CD14-positive monocyte (primary cell): ENCODE results near the gene CCDC74A. TPM values are rescaled to one million over a fixed set of nuclear protein-coding genes. Genes with fewer than 3 reads are reported as not detected.

Experiments
- DNase-seq, 3 donors: peaks; one replicate each; pipeline ENCODE4 v3.0.0-alpha.2; 2011 to 2022
- H2AFZ ChIP-seq: 2 replicates; pipeline ENCODE4 v1.6.0; 2012; ENCODE audit warnings: mild to moderate bottlenecking, low read depth, low read length, inconsistent platforms; ENCODE audit not compliant: insufficient read depth, poor library complexity, severe bottlenecking
- H3K27ac ChIP-seq, 2 donors: 1 replicate in 1 of 2; 2 replicates in 1 of 2; pipeline ENCODE4 v1.5.1; 2012 to 2013; ENCODE audit warnings: low read length in 2 of 2, control low read depth in 1 of 2, inconsistent platforms in 1 of 2, low read depth in 1 of 2, mild to moderate bottlenecking in 1 of 2
- H3K27me3 ChIP-seq, 2 donors: one replicate each; pipeline versions ENCODE4 v1.6.0 to v1.6.1; 2011 to 2013; ENCODE audit warnings: low read length in 2 of 2; ENCODE audit not compliant: control insufficient read depth in 2 of 2, insufficient read depth in 2 of 2
- H3K36me3 ChIP-seq, 2 donors: replicated peaks in 1 of 2; 1 replicate in 1 of 2; 2 replicates in 1 of 2; pipeline versions ENCODE4 v1.5.1 to v1.6.1; 2012 to 2013; ENCODE audit warnings: low read length in 2 of 2, control low read depth in 1 of 2, inconsistent platforms in 1 of 2, mild to moderate bottlenecking in 1 of 2; ENCODE audit not compliant: insufficient read depth in 2 of 2, control insufficient read depth in 1 of 2
- H3K4me1 ChIP-seq, 2 donors: 1 replicate in 1 of 2; 2 replicates in 1 of 2; pipeline versions ENCODE4 v1.5.1 to v1.6.1; 2012 to 2013; ENCODE audit warnings: low read length in 2 of 2, control low read depth in 1 of 2, inconsistent platforms in 1 of 2, mild to moderate bottlenecking in 1 of 2, moderate library complexity in 1 of 2; ENCODE audit not compliant: insufficient read depth in 2 of 2, control insufficient read depth in 1 of 2
- H3K4me2 ChIP-seq: replicated peaks from 2 replicates; pipeline ENCODE3; 2012; ENCODE audit warnings: low read length, moderate library complexity, mild to moderate bottlenecking; ENCODE audit not compliant: poor library complexity, severe bottlenecking; ENCODE audit errors: extremely low read depth
- H3K4me3 ChIP-seq, 3 experiments: fragments of 200-600 bp in 1 of 3; sonication (generic) in 1 of 3; replicated peaks in 1 of 3; 1 replicate in 2 of 3; 2 replicates in 1 of 3; pipeline ENCODE4 v1.5.1; 2011 to 2013; ENCODE audit warnings: low read length in 3 of 3, mild to moderate bottlenecking in 3 of 3, control low read depth in 2 of 3, low read depth in 2 of 3, inconsistent platforms in 1 of 3, moderate library complexity in 1 of 3
- H3K79me2 ChIP-seq: 2 replicates; pipeline ENCODE4 v1.6.0; 2012; ENCODE audit warnings: mild to moderate bottlenecking, control low read depth, inconsistent platforms, low read length, moderate library complexity; ENCODE audit not compliant: insufficient read depth
- H3K9ac ChIP-seq: 2 replicates; pipeline ENCODE4 v1.6.0; 2017; ENCODE audit warnings: low read length, mild to moderate bottlenecking; ENCODE audit not compliant: insufficient read depth, poor library complexity, severe bottlenecking
- H3K9me3 ChIP-seq, 2 donors: replicated peaks in 1 of 2; 1 replicate in 1 of 2; 2 replicates in 1 of 2; pipeline versions ENCODE4 v1.5.1 to v1.6.1; 2012 to 2013; ENCODE audit warnings: low read length in 2 of 2, control low read depth in 1 of 2; ENCODE audit not compliant: control insufficient read depth in 1 of 2, insufficient read depth in 1 of 2
- H4K20me1 ChIP-seq: 2 replicates; pipeline ENCODE4 v1.6.0; 2012; ENCODE audit warnings: mild to moderate bottlenecking, low read length, control low read depth, moderate library complexity; ENCODE audit not compliant: insufficient read depth
- H3K27ac Mint-ChIP-seq, 7 donors: one replicate each; pipeline ENCODE4 v1.8.0; 2020; ENCODE audit warnings: mild to moderate bottlenecking in 7 of 7, mixed read lengths in 7 of 7, moderate library complexity in 6 of 7, inconsistent platforms in 2 of 7
- H3K27me3 Mint-ChIP-seq, 3 donors: one replicate each; pipeline ENCODE4 v1.8.0; 2021 to 2022; ENCODE audit warnings: low read depth in 3 of 3, mild to moderate bottlenecking in 3 of 3, mixed read lengths in 3 of 3, moderate library complexity in 3 of 3, inconsistent platforms in 1 of 3
- H3K36me3 Mint-ChIP-seq, 2 donors: one replicate each; pipeline ENCODE4 v1.8.0; 2020; ENCODE audit warnings: mixed read lengths in 2 of 2, inconsistent platforms in 1 of 2, mild to moderate bottlenecking in 1 of 2
- H3K4me1 Mint-ChIP-seq: one replicate; pipeline ENCODE4 v1.8.0; 2020; ENCODE audit warnings: mild to moderate bottlenecking, mixed read lengths
- H3K4me3 Mint-ChIP-seq, 2 donors: one replicate each; pipeline ENCODE4 v1.8.0; 2020; ENCODE audit warnings: mild to moderate bottlenecking in 2 of 2, mixed read lengths in 2 of 2, moderate library complexity in 1 of 2
- H3K9me3 Mint-ChIP-seq, 7 donors: one replicate each; pipeline ENCODE4 v1.8.0; 2020 to 2022; ENCODE audit warnings: mixed read lengths in 7 of 7, mild to moderate bottlenecking in 6 of 7, moderate library complexity in 6 of 7, inconsistent platforms in 2 of 7
- CTCF ChIP-seq: fragments of 200-600 bp; IDR thresholded peaks from one replicate; pipeline ENCODE4 v1.8.0; 2022; ENCODE audit warnings: antibody characterized with exemption, mild to moderate bottlenecking
- WGBS: methylation state at CpG from one replicate; pipeline ENCODE4 v1.1.5; 2013; ENCODE audit warnings: missing lambda C conversion rate; ENCODE audit not compliant: insufficient coverage; 5-methylcytosine and 5-hydroxymethylcytosine counted together
- intact Hi-C, 2 donors: fragments of 100-400 bp; cut with micrococcal nuclease; formaldehyde crosslinking; loops; one replicate each; pipeline versions ENCODE4 v1.15.0 to v1.15.1; 2023
- polyA plus RNA-seq, 3 donors: library from polyadenylated mRNA; depleted of rRNA in 1 of 3; unstranded in 2 of 3; stranded (reverse) in 1 of 3; fragments of 300-500 nt in 2 of 3; fragments of >200 nt in 1 of 3; fragmentation: Illumina TruSeq in 2 of 3; gene quantifications; 1 replicate in 2 of 3; 2 replicates in 1 of 3; pipeline ENCODE4 v1.2.3, GENCODE V29; 2012 to 2021

CCDC74A gene
- polyA plus RNA-seq, 3 donors, result not detected

- Histone ChIP-seq H2AFZ (no peak overlapping the region), H4K20me1 (no peaks in the 10 kb centered on the region), H3K9me3 (no peaks in the 10 kb centered on the region), H3K4me2 (no peak overlapping the region), H3K27ac (no peak overlapping the region), H3K9ac (no peak overlapping the region), H3K4me1 (no peaks in the 10 kb centered on the region), H3K79me2 (no peaks in the 10 kb centered on the region), H3K36me3 (no peaks in the 10 kb centered on the region), H3K27me3 (peaks cover 0 to 2% of the 10 kb centered on the region in 2 donors), H3K4me3 (no peak overlapping the region)
- Mint-ChIP-seq H3K36me3 (no peaks in the 10 kb centered on the region), H3K4me1 (no peaks in the 10 kb centered on the region), H3K27ac (no peak overlapping the region), H3K4me3 (no peak overlapping the region), H3K27me3 (peaks cover 6 to 9% (median 6%) of the 10 kb centered on the region in 3 donors), H3K9me3 (peaks cover 0 to 2% (median 0%) of the 10 kb centered on the region in 7 donors)
- DNase-seq, result no peak
- intact Hi-C loops, result no loop called here
- WGBS, result 96% methylated on average over 3 of the region's 7 CpGs
- TF ChIP-seq CTCF, result no peak
Measured at GRCh38 chr2:131556998-131557397, 29.3 kb downstream of the CCDC74A start.

- intact Hi-C loops, result no loop called here
- Mint-ChIP-seq H3K4me1 (no peaks in the 10 kb centered on the region), H3K9me3 (peaks cover 0 to 1% (median 0%) of the 10 kb centered on the region in 7 donors), H3K27ac (no peak overlapping the region), H3K27me3 (peaks cover 2 to 9% (median 6%) of the 10 kb centered on the region in 3 donors), H3K36me3 (no peaks in the 10 kb centered on the region), H3K4me3 (no peak overlapping the region)
- Histone ChIP-seq H3K9ac (no peak overlapping the region), H3K4me1 (no peaks in the 10 kb centered on the region), H3K27me3 (peaks cover 0 to 2% of the 10 kb centered on the region in 2 donors), H2AFZ (no peak overlapping the region), H4K20me1 (no peaks in the 10 kb centered on the region), H3K9me3 (no peaks in the 10 kb centered on the region), H3K4me3 (no peak overlapping the region), H3K36me3 (no peaks in the 10 kb centered on the region), H3K27ac (no peak overlapping the region), H3K79me2 (no peaks in the 10 kb centered on the region), H3K4me2 (no peak overlapping the region)
- WGBS, result 100% methylated on average over 1 of the region's 5 CpGs
- TF ChIP-seq CTCF, result no peak
- DNase-seq, result no peak
Measured at GRCh38 chr2:131557558-131558321, 30.1 kb downstream of the CCDC74A start.
